ENCODE measurements around the gene EFL1.

GRCh38 chr15:82292271-82292670, 29.7 kb upstream of the EFL1 start:
- no peak for TF ChIP-seq EP300 (IDR thresholded peaks at IDR 0.05; ENCODE audit: borderline replicate concordance)
- no peak for TF ChIP-seq FOXM1 (IDR thresholded peaks at IDR 0.05; ENCODE audit: borderline replicate concordance, low read depth)
- no peak for TF ChIP-seq TEAD4 (IDR thresholded peaks at IDR 0.05)
- TF ChIP-seq REST (IDR thresholded peaks at IDR 0.05; ENCODE audit: low read depth), result no peak
- TF ChIP-seq RAD21 (IDR thresholded peaks at IDR 0.05; ENCODE audit: low read depth), result no peak
- no peak for TF ChIP-seq YY1 (IDR thresholded peaks at IDR 0.05; ENCODE audit: low read depth)
- TF ChIP-seq TAF1 (IDR thresholded peaks at IDR 0.05; ENCODE audit: low read depth), result no peak
- no peak for TF ChIP-seq MAX (IDR thresholded peaks at IDR 0.05)
- no peak for TF ChIP-seq ZBTB7A (IDR thresholded peaks at IDR 0.05; ENCODE audit: low read depth)
- no peak for TF ChIP-seq CEBPB (IDR thresholded peaks at IDR 0.05)
- TF ChIP-seq NFIC (IDR thresholded peaks at IDR 0.05), result no peak

Data from Ishikawa (cell line).